Stomach smooth muscle (tissue), 2 donors: ENCODE results near the gene CHRM4.

ENCODE experiments used
- H3K27ac ChIP-seq: one replicate; pipeline ENCODE4 v1.7.0; 2013; ENCODE audit warnings: mild to moderate bottlenecking, low read length, inconsistent platforms
- H3K27me3 ChIP-seq, 2 donors: one replicate each; pipeline ENCODE4 v1.7.0; 2013; ENCODE audit warnings: low read length in 2 of 2; ENCODE audit not compliant: insufficient read depth in 2 of 2, control insufficient read depth in 1 of 2
- H3K36me3 ChIP-seq, 2 donors: one replicate each; pipeline ENCODE4 v1.7.0; 2013; ENCODE audit warnings: low read length in 2 of 2; ENCODE audit not compliant: control insufficient read depth in 2 of 2, insufficient read depth in 2 of 2
- H3K4me1 ChIP-seq: one replicate; pipeline ENCODE4 v1.7.0; 2013; ENCODE audit warnings: low read length; ENCODE audit not compliant: control insufficient read depth, insufficient read depth
- H3K4me3 ChIP-seq, 2 donors: one replicate each; pipeline ENCODE4 v1.7.0; 2013; ENCODE audit warnings: low read length in 2 of 2
- H3K9ac ChIP-seq, 2 donors: one replicate each; pipeline ENCODE4 v1.7.0; 2013; ENCODE audit warnings: low read length in 2 of 2, mild to moderate bottlenecking in 1 of 2
- H3K9me3 ChIP-seq, 2 donors: one replicate each; pipeline ENCODE4 v1.7.0; 2013; ENCODE audit warnings: low read length in 2 of 2; ENCODE audit not compliant: control insufficient read depth in 2 of 2
- donor health status: healthy.
- donor health status: Pancreatic carcinoma.

The CHRM4 gene

DNA sequence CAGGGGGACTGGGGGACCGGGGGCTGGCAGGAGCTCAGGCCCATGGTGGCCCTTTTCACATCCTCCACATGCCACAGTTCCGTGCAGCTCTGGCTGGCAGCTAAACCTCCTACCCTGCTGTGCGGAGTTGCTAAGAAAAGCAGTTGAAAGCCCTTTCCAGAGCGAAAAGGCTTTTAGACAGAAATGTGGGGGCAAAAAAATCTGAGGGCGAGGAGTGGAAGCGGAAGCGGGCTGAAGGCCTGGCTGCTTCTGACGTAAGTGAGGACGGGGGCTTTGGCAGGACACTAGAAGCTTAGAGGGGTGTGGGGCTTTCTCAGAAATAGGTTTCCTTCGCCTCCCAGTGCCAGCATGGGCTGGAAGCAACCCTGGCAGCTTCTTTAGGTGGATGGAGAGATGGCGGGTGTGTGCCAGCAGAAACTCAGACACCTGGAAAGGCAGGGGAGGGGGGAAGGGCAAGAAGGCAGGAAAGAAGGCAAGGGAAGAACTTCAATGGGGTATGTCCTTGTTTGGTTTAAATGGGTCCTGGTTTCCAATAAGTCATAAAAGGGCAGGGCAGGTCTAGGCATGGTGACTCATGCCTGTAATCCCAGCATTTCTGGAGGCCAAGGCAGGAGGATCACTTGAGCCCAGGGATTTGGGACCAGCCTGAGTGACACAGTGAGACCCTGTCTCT is 55.5 kb downstream of the CHRM4 start:
- peaks cover 36% of the 10 kb centered on the region for H3K4me1 ChIP-seq
- peaks cover 28 to 29% of the 10 kb centered on the region in 2 donors for H3K27me3 ChIP-seq
- H3K36me3 ChIP-seq, result no peaks in the 10 kb centered on the region
- no peak overlapping the region for H3K4me3 ChIP-seq
- no peak overlapping the region for H3K9ac ChIP-seq
- H3K27ac ChIP-seq, result no peak overlapping the region
- H3K9me3 ChIP-seq, result no peaks in the 10 kb centered on the region

DNA sequence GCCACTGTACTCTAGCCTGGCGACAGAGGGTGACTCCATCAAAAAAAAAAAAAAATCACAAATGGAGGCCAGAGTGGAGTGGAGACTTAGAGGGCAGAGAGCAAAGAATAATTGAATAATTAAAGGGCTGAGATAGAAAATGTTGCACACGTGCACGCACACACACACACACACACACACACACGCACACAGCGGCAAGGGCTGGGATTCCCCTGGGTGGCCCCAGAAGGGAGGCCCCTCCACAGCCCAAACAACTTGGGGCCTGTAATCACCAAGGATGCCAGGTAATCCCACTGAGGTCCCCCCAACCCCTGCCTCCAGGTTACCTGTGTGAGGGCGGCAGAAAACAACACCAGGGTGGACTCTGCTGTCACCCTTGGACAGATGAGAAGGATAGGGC is 56.3 kb downstream of the CHRM4 start:
- no peak overlapping the region for H3K9ac ChIP-seq
- H3K27ac ChIP-seq, result no peak overlapping the region

DNA sequence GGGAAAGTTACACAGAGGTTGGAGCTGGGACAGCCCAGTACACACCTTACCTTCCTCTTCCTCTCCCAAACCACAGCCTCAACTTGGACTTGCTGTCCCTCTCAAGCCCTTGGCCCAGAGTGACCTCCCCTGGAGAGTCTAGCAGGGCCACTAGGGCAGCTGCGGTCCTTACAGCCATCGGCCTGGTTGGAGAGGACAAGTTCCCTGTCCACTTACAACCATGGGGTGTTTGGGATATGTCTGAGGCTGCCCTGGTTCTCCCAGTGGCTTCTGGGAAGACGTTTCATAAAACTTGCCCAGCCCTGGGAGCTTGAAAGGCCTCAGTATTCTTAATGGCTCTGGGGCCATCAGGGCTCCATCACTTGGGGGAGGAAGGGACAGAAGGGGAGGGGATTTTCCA is 57.4 kb downstream of the CHRM4 start:
- no peak overlapping the region for H3K27ac ChIP-seq
- no peak overlapping the region for H3K9ac ChIP-seq
- H3K27me3 ChIP-seq, result peaks cover 29 to 40% of the 10 kb centered on the region in 2 donors
- no peaks in the 10 kb centered on the region for H3K36me3 ChIP-seq
- H3K9me3 ChIP-seq, result no peaks in the 10 kb centered on the region
- peaks cover 27% of the 10 kb centered on the region for H3K4me1 ChIP-seq
- no peak overlapping the region for H3K4me3 ChIP-seq

More for the DNA sequence above, 56.3 kb downstream of the CHRM4 start:
- Histone ChIP-seq H3K4me1 (peaks cover 36% of the 10 kb centered on the region), H3K4me3 (no peak overlapping the region), H3K27me3 (peaks cover 29 to 35% of the 10 kb centered on the region in 2 donors), H3K36me3 (no peaks in the 10 kb centered on the region), H3K9me3 (no peaks in the 10 kb centered on the region)
